HepG2 (cell line): ENCODE results near the gene ACE. TPM values are rescaled to one million over a fixed set of nuclear protein-coding genes. Genes with fewer than 3 reads are reported as not detected.

Experiments used
- BHLHE40 ChIP-seq: IDR thresholded peaks from 2 replicates; pipeline ENCODE4 v1.6.1; 2011; ENCODE audit warnings: low read length, improper control_type of control experiment
- CC2D1A ChIP-seq: sonication (generic); formaldehyde crosslinking; IDR thresholded peaks from 2 replicates; pipeline ENCODE4 v1.8.1; 2023; ENCODE audit warnings: mild to moderate bottlenecking, missing genetic modification reagents
- CENPX ChIP-seq: sonication (generic); formaldehyde crosslinking; IDR thresholded peaks from 2 replicates; pipeline ENCODE4 v1.9.0; 2021; ENCODE audit warnings: mild to moderate bottlenecking, missing genetic modification reagents, moderate library complexity
- ELF3 ChIP-seq: IDR thresholded peaks from 2 replicates; pipeline ENCODE4 v1.6.1; 2016; ENCODE audit warnings: missing genetic modification reagents, missing compliant biosample characterization
- HNF4A ChIP-seq: sonication (generic); formaldehyde crosslinking; IDR thresholded peaks from 2 replicates; pipeline ENCODE4 v1.4.0; 2020; ENCODE audit warnings: missing genetic modification reagents
- HOXA9 ChIP-seq: sonication (generic); formaldehyde crosslinking; IDR thresholded peaks from 2 replicates; pipeline ENCODE4 v1.8.1; 2022; ENCODE audit warnings: missing genetic modification reagents, mild to moderate bottlenecking, moderate library complexity, borderline replicate concordance
- KLF12 ChIP-seq: sonication (generic); formaldehyde crosslinking; IDR thresholded peaks from 2 replicates; pipeline ENCODE4 v1.4.0; 2020; ENCODE audit warnings: missing genetic modification reagents, borderline replicate concordance
- MXD4 ChIP-seq: IDR thresholded peaks from 2 replicates; pipeline ENCODE4 v1.6.1; 2016; ENCODE audit warnings: mild to moderate bottlenecking, missing biosample characterization, missing genetic modification reagents
- PCBP2 ChIP-seq: fragments of 200-400 bp; formaldehyde crosslinking; optimal IDR thresholded peaks from 2 replicates; pipeline ENCODE3; 2018; ENCODE audit warnings: low read length, low read depth; ENCODE audit not compliant: poor library complexity, severe bottlenecking
- SMC3 ChIP-seq: IDR thresholded peaks from 2 replicates; pipeline ENCODE4 v1.6.1; 2011; ENCODE audit warnings: low read length, improper control_type of control experiment
- SP4 ChIP-seq: sonication (generic); formaldehyde crosslinking; IDR thresholded peaks from 2 replicates; pipeline ENCODE4 v1.8.1; 2023; ENCODE audit warnings: mild to moderate bottlenecking, missing genetic modification reagents
- SYNCRIP ChIP-seq: fragments of 200-400 bp; formaldehyde crosslinking; IDR thresholded peaks from 2 replicates; pipeline ENCODE4 v1.6.1; 2018; ENCODE audit warnings: mild to moderate bottlenecking, low read depth, low read length; ENCODE audit not compliant: insufficient read depth
- THAP11 ChIP-seq: IDR thresholded peaks from 2 replicates; pipeline ENCODE4 v1.6.1; 2016; ENCODE audit warnings: missing biosample characterization, missing genetic modification reagents
- ZBTB8A ChIP-seq: sonication (generic); formaldehyde crosslinking; IDR thresholded peaks from 2 replicates; pipeline ENCODE4 v1.4.0; 2020; ENCODE audit warnings: mild to moderate bottlenecking, low read depth, missing genetic modification reagents, borderline replicate concordance
- ZNF121 ChIP-seq: sonication (generic); formaldehyde crosslinking; IDR thresholded peaks from 2 replicates; pipeline ENCODE4 v1.5.0; 2020; ENCODE audit warnings: mild to moderate bottlenecking, missing genetic modification reagents
- ZNF354B ChIP-seq: sonication (generic); formaldehyde crosslinking; IDR thresholded peaks from 2 replicates; pipeline ENCODE4 v1.8.0; 2022; ENCODE audit warnings: mild to moderate bottlenecking, missing genetic modification reagents
- ZNF567 ChIP-seq: sonication (generic); formaldehyde crosslinking; IDR thresholded peaks from 2 replicates; pipeline ENCODE4 v1.8.1; 2023; ENCODE audit warnings: mild to moderate bottlenecking, missing genetic modification reagents, borderline replicate concordance
- ZNF619 ChIP-seq: sonication (generic); formaldehyde crosslinking; IDR thresholded peaks from 2 replicates; pipeline ENCODE4 v1.4.0; 2020; ENCODE audit warnings: mild to moderate bottlenecking, missing genetic modification reagents
- ZNF879 ChIP-seq: sonication (generic); formaldehyde crosslinking; IDR thresholded peaks from 2 replicates; pipeline ENCODE4 v1.8.1; 2023; ENCODE audit warnings: missing genetic modification reagents
- polyA plus RNA-seq, 8 experiments: library from polyadenylated mRNA; depleted of rRNA in 3 of 8; stranded (reverse) in 7 of 8; unstranded in 1 of 8; fragments of >200 nt; fragmentation: Illumina TruSeq in 4 of 8; extraction: Trizol in 4 of 8; gene quantifications; 2 replicates each; pipeline versions ENCODE4 v1.2.1 to v1.2.3, GENCODE V29; 2011 to 2016; ENCODE audit warnings: low read depth in 4 of 8, missing spikeins in 1 of 8, mixed read lengths in 1 of 8; ENCODE audit not compliant: insufficient read depth in 1 of 8
- total RNA-seq, 5 experiments: library from RNA; depleted of rRNA; stranded (reverse); fragments of >200 nt; fragmentation: Illumina TruSeq; extraction: Trizol; gene quantifications; 2 replicates each; pipeline ENCODE4 v1.2.3, GENCODE V29; 2016; ENCODE audit warnings: low read depth in 1 of 5
- TF ChIP-seq, protein P1 (sequence below): sonication (generic); formaldehyde crosslinking; conservative IDR thresholded peaks from 2 replicates; pipeline ENCODE4 v1.4.0; 2020; ENCODE audit warnings: mild to moderate bottlenecking, missing genetic modification reagents, moderate library complexity
- TF ChIP-seq, protein P2 (sequence below): sonication (generic); formaldehyde crosslinking; IDR thresholded peaks from 2 replicates; pipeline ENCODE4 v1.4.0; 2020; ENCODE audit warnings: missing genetic modification reagents
- TF ChIP-seq, protein P3 (sequence below): sonication (generic); formaldehyde crosslinking; IDR thresholded peaks from 2 replicates; pipeline ENCODE4 v1.4.0; 2020; ENCODE audit warnings: missing genetic modification reagents

ACE gene
- total and polyA plus RNA-seq, 2 of the 13 experiments (the other 11 are each of a cell fraction or from before 2014, with no cell fraction given), result 0.08 to 0.13 TPM

DNA sequence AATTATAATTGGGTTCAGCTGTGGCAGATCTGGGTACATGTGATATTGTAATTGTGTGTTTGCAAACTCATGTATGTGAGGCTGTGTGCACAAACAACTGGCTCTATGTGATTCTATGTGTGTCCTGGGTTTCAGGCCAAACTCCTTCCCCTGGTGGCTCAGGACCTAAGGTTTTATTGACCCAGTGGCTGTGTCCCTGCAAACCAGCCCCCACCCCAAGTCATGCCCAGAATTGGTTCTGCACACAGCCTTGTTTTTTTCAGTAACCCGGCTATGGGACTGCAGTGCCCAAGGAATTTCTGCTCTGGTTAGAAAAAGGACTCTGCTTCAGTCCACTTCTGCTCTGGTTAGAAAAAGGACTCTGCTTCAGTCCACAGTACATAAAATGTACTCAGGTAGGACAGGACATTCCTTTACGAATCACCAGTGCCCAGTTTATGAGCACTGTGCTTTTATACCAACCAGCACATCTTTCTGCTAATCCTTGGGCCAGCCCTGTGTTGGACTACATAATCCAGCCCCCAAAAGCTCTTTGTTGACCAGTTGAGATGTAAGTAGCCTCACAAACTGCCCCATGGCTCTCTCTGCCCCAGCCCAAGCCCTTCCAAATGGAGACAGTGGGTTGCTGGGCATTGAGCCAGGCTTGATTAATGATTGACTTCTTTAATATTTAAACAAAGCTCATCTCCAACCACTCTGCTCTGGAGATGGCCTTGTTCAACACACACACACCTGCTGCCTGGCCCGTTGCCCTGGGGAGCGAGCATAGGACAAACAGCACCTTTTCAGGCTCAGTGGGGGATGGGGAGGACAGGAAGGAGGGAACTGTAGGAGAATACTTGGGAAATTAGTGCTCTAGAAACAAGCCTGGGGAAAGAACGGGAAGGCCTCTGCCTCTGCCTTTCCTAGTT lies 43.4 kb downstream of the ACE start (continued):
- TF ChIP-seq, protein P1, sequence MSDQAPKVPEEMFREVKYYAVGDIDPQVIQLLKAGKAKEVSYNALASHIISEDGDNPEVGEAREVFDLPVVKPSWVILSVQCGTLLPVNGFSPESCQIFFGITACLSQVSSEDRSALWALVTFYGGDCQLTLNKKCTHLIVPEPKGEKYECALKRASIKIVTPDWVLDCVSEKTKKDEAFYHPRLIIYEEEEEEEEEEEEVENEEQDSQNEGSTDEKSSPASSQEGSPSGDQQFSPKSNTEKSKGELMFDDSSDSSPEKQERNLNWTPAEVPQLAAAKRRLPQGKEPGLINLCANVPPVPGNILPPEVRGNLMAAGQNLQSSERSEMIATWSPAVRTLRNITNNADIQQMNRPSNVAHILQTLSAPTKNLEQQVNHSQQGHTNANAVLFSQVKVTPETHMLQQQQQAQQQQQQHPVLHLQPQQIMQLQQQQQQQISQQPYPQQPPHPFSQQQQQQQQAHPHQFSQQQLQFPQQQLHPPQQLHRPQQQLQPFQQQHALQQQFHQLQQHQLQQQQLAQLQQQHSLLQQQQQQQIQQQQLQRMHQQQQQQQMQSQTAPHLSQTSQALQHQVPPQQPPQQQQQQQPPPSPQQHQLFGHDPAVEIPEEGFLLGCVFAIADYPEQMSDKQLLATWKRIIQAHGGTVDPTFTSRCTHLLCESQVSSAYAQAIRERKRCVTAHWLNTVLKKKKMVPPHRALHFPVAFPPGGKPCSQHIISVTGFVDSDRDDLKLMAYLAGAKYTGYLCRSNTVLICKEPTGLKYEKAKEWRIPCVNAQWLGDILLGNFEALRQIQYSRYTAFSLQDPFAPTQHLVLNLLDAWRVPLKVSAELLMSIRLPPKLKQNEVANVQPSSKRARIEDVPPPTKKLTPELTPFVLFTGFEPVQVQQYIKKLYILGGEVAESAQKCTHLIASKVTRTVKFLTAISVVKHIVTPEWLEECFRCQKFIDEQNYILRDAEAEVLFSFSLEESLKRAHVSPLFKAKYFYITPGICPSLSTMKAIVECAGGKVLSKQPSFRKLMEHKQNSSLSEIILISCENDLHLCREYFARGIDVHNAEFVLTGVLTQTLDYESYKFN (CRISPR knock-in tag), result peak; percentile 98
- peak; percentile 77; the same call in 1 of the 2 replicates for TF ChIP-seq MXD4
- TF ChIP-seq SP4 (CRISPR knock-in tag), result 0 out of 2 replicates have a peak, but pooled peaks have one; percentile 58
- peak; percentile 20; the same call in 1 of the 2 replicates for TF ChIP-seq ZNF121
- TF ChIP-seq BHLHE40, result peak; percentile 61
- peak; percentile 88; the same call in 1 of the 2 replicates for TF ChIP-seq ZNF567 (CRISPR knock-in tag)
- TF ChIP-seq PCBP2, result no peak
- TF ChIP-seq SMC3, result peak; percentile 19; the same call in 1 of the 2 replicates
- TF ChIP-seq, protein P2, sequence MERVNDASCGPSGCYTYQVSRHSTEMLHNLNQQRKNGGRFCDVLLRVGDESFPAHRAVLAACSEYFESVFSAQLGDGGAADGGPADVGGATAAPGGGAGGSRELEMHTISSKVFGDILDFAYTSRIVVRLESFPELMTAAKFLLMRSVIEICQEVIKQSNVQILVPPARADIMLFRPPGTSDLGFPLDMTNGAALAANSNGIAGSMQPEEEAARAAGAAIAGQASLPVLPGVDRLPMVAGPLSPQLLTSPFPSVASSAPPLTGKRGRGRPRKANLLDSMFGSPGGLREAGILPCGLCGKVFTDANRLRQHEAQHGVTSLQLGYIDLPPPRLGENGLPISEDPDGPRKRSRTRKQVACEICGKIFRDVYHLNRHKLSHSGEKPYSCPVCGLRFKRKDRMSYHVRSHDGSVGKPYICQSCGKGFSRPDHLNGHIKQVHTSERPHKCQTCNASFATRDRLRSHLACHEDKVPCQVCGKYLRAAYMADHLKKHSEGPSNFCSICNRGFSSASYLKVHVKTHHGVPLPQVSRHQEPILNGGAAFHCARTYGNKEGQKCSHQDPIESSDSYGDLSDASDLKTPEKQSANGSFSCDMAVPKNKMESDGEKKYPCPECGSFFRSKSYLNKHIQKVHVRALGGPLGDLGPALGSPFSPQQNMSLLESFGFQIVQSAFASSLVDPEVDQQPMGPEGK (CRISPR knock-in tag), result peak; percentile 83
- TF ChIP-seq, protein P3, sequence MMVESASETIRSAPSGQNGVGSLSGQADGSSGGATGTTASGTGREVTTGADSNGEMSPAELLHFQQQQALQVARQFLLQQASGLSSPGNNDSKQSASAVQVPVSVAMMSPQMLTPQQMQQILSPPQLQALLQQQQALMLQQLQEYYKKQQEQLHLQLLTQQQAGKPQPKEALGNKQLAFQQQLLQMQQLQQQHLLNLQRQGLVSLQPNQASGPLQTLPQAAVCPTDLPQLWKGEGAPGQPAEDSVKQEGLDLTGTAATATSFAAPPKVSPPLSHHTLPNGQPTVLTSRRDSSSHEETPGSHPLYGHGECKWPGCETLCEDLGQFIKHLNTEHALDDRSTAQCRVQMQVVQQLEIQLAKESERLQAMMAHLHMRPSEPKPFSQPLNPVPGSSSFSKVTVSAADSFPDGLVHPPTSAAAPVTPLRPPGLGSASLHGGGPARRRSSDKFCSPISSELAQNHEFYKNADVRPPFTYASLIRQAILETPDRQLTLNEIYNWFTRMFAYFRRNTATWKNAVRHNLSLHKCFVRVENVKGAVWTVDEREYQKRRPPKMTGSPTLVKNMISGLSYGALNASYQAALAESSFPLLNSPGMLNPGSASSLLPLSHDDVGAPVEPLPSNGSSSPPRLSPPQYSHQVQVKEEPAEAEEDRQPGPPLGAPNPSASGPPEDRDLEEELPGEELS (CRISPR knock-in tag), result peak; percentile 92
- peak; percentile 57; the same call in 1 of the 2 replicates for TF ChIP-seq KLF12 (CRISPR knock-in tag)
- 0 out of 2 replicates have a peak, but pooled peaks have one; percentile 72 for TF ChIP-seq ZNF619 (CRISPR knock-in tag)
- TF ChIP-seq HOXA9 (CRISPR knock-in tag), result no peak
- TF ChIP-seq SYNCRIP, result no peak
- no peak for TF ChIP-seq ZNF354B (CRISPR knock-in tag)
- TF ChIP-seq ZBTB8A, result no peak
- TF ChIP-seq ELF3 (CRISPR knock-in tag), result peak; percentile 80
- no peak for TF ChIP-seq ZNF879 (CRISPR knock-in tag)
- TF ChIP-seq HNF4A, result peak; percentile 70
- no peak for TF ChIP-seq CENPX
- TF ChIP-seq THAP11 (CRISPR knock-in tag), result peak; percentile 74
- no peak for TF ChIP-seq CC2D1A (CRISPR knock-in tag)
